Esophagus squamous epithelium (tissue), 5 donors: ENCODE results near the gene KRI1. TPM values are rescaled to one million over a fixed set of nuclear protein-coding genes. Genes with fewer than 3 reads are reported as not detected.
"Not testable (repeated sequence)": the region's sequence is repeated elsewhere in the genome, so short reads cannot be mapped to it uniquely, and the experiment has no call there.

Source experiments
- DNase-seq: peaks from one replicate; lab custom pipeline; 2025; lab: John Stamatoyannopoulos, UW
- H3K27ac ChIP-seq, 4 donors: fragments of 200-600 bp; sonication (generic); one replicate each; pipeline ENCODE4 v1.5.1; 2016 to 2019; ENCODE audit warnings: mild to moderate bottlenecking in 1 of 4
- H3K27me3 ChIP-seq, 4 donors: fragments of 200-600 bp; sonication (generic); 1 replicate in 3 of 4; 2 replicates in 1 of 4; pipeline versions ENCODE4 v1.5.1 to v1.6.0; 2017 to 2021; ENCODE audit warnings: antibody characterized with exemption in 1 of 4
- H3K36me3 ChIP-seq, 3 donors: fragments of 200-600 bp; sonication (generic); one replicate each; pipeline ENCODE4 v1.5.1; 2016 to 2019
- H3K4me1 ChIP-seq, 3 donors: fragments of 200-600 bp; sonication (generic); one replicate each; pipeline ENCODE4 v1.5.1; 2017 to 2019
- H3K4me3 ChIP-seq, 4 donors: fragments of 200-600 bp; sonication (generic); 1 replicate in 3 of 4; 2 replicates in 1 of 4; pipeline ENCODE4 v1.5.1; 2016 to 2019; ENCODE audit warnings: mild to moderate bottlenecking in 2 of 4, moderate library complexity in 1 of 4
- H3K9me3 ChIP-seq, 3 donors: fragments of 200-600 bp; sonication (generic); one replicate each; pipeline ENCODE4 v1.5.1; 2016 to 2019
- POLR2A ChIP-seq, 4 donors: fragments of 450-650 bp; IDR thresholded peaks; one replicate each; pipeline ENCODE4 v1.6.1; 2017; ENCODE audit warnings: antibody characterized with exemption in 4 of 4, mild to moderate bottlenecking in 4 of 4, moderate library complexity in 3 of 4
- WGBS, 2 donors: methylation state at CpG; one replicate each; pipeline ENCODE4 v1.1.5; 2018; 5-methylcytosine and 5-hydroxymethylcytosine counted together
- intact Hi-C: fragments of 100-400 bp; cut with DNase I; formaldehyde crosslinking; loops from one replicate; pipeline ENCODE4 v1.15.0; 2022
- total RNA-seq, 4 donors: library from RNA; depleted of rRNA; stranded (reverse); fragments of >200 nt; gene quantifications; one replicate each; pipeline ENCODE4 v1.1.0, GENCODE V29; 2016
- TF ChIP-seq, protein P1 (sequence below), 6 experiments: fragments of 450-650 bp in 4 of 6; fragments of 200-600 bp in 2 of 6; sonication (generic) in 2 of 6; IDR thresholded peaks; one replicate each; pipeline ENCODE4 v1.5.1; 2016 to 2019; ENCODE audit warnings: antibody characterized with exemption in 6 of 6, mild to moderate bottlenecking in 4 of 6, moderate library complexity in 4 of 6
- donor health status: DM: yes; HTN: yes; CAD: no.

The KRI1 gene
- total RNA-seq, 4 donors from 2014 or later = 18.2 to 30.3 (median 23.9) TPM

DNA sequence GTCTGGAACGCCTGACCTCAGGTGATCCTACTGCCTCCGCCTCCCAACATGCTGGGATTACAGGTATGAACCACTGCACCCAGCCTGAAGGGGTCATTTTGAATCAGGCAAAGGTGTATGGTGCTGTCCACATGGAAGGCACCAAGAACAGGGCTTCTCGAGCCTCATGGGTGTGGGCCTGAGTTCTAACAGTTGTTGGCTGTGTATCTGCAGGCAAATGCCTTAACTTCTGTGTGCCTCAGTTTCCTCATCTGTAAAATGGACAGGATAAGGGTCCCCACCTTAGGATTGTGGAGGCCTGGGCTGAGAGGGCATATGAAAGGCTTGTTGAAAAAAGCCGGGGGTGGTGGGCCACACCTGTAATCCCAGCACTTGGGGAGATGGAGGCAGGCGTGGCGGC is 12.1 kb upstream of the KRI1 start:
- no peak for DNase-seq
- 82 to 94% methylated on average over 3 to 4 of the region's 6 CpGs for WGBS, 2 donors
- TF ChIP-seq, protein P1, sequence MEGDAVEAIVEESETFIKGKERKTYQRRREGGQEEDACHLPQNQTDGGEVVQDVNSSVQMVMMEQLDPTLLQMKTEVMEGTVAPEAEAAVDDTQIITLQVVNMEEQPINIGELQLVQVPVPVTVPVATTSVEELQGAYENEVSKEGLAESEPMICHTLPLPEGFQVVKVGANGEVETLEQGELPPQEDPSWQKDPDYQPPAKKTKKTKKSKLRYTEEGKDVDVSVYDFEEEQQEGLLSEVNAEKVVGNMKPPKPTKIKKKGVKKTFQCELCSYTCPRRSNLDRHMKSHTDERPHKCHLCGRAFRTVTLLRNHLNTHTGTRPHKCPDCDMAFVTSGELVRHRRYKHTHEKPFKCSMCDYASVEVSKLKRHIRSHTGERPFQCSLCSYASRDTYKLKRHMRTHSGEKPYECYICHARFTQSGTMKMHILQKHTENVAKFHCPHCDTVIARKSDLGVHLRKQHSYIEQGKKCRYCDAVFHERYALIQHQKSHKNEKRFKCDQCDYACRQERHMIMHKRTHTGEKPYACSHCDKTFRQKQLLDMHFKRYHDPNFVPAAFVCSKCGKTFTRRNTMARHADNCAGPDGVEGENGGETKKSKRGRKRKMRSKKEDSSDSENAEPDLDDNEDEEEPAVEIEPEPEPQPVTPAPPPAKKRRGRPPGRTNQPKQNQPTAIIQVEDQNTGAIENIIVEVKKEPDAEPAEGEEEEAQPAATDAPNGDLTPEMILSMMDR (IDR thresholded peaks at IDR 0.05) = no peak
- TF ChIP-seq POLR2A (IDR thresholded peaks at IDR 0.05) = no peak
- no peak overlapping the region for H3K27ac ChIP-seq
- no peaks in the 10 kb centered on the region for H3K27me3 ChIP-seq
- peaks cover 0 to 9% (median 0%) of the 10 kb centered on the region in 3 donors for H3K4me1 ChIP-seq
- peaks cover 0 to 82% (median 5%) of the 10 kb centered on the region in 3 donors for H3K36me3 ChIP-seq
- intact Hi-C loops = loop anchor here (10.0 kb wide), 2 partner anchors 117 to 173 kb away; partner anchors contain the start of gene CDC37
- no peaks in the 10 kb centered on the region for H3K9me3 ChIP-seq
- no peak overlapping the region for H3K4me3 ChIP-seq

DNA sequence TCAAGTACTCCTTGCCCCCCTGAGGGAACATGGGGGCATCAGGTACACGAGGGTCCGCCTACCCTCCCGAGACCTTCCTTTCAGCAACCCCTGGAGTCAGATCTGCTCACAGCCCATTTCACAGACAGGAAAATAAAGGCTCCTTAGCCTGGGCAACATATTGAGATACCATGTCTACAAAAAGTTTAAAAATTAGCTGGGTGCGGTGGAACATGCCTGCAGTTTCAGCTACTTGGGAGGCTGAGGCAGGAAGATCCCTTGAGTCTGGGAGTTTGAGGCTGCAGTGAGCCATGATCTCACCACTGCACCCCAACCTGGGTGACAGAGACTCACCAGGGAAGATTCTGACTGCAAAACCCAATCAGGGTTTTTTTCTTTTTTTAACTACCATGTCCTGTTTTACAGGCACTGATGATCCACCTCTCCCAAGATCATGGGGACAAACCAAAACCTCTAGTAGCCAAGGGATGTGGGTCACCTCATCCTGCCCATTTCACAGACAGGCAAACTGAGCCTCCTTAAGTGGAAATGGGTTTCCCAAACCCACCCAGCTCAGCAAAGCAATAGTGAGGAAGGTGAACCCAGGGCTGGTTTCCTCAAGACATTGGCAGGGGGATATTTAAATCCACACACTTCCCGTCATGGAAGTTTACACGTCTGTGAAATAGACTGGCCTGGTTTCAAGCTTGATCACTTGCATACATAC is 9.4 kb upstream of the KRI1 start:
- TF ChIP-seq, protein P1 (IDR thresholded peaks at IDR 0.05) = no peak
- TF ChIP-seq POLR2A (IDR thresholded peaks at IDR 0.05) = no peak
- H3K4me1 ChIP-seq = peaks cover 0 to 8% (median 6%) of the 10 kb centered on the region in 3 donors
- 78 to 85% methylated on average over 6 of the region's 6 CpGs for WGBS, 2 donors
- H3K36me3 ChIP-seq = peaks cover 0 to 58% (median under 1%) of the 10 kb centered on the region in 3 donors
- DNase-seq = no peak
- no peak overlapping the region for H3K4me3 ChIP-seq
- no peak overlapping the region for H3K27ac ChIP-seq
- H3K27me3 ChIP-seq = no peaks in the 10 kb centered on the region
- intact Hi-C loops = loop anchor here (10.0 kb wide), 2 partner anchors 120 to 170 kb away; partner anchors contain the start of gene CDC37
- no peaks in the 10 kb centered on the region for H3K9me3 ChIP-seq

DNA sequence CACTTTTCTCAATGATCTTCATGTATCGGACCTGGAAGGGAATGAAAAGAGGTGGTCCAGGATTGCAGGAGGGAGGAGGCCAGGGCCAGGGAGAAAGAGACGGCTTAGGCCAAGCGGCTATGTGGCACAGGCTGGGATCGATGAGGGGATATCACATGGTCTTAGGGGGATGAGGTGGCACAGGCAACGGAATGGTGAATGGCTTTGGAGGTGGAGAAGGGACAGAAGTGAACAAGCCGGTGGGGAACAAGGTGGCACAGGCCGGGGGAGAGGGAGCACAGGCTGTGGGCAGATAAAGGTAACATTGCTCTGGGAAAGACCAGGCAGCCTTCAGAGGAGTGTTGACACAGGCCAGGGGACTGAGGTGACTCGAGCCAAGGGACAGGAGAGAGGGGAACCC is 8.7 kb upstream of the KRI1 start:
- 76 to 87% methylated on average over 7 of the region's 8 CpGs for WGBS, 2 donors
- Histone ChIP-seq H3K4me3 (no peak overlapping the region), H3K27ac (no peak overlapping the region), H3K27me3 (no peaks in the 10 kb centered on the region), H3K36me3 (peaks cover 0 to 51% (median 0%) of the 10 kb centered on the region in 3 donors), H3K4me1 (peaks cover 2 to 15% (median 9%) of the 10 kb centered on the region in 3 donors), H3K9me3 (no peaks in the 10 kb centered on the region)
- DNase-seq = no peak
- intact Hi-C loops = loop anchor here (10.0 kb wide), 2 partner anchors 120 to 170 kb away; partner anchors contain the start of gene CDC37
- no peak for TF ChIP-seq POLR2A (IDR thresholded peaks at IDR 0.05)
- TF ChIP-seq, protein P1 (IDR thresholded peaks at IDR 0.05) = no peak

DNA sequence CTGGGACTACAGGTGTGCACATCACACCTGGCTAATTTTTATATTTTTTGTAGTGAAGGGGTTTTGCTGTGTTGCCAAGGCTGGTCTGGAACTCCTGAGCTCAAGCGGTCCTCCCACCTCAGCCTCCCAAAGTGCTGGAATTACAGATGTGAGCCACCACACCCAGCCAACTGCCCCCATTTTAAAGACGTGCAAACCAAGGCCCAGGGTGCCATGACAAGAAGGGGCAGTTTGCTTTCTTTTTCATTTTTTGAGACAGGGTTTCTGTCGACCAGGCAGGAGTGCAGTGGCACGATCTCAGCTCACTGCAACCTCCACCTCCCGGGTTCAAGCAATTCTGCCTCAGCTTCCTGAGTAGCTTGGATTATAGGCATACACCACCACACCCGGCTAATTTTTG is 8.0 kb upstream of the KRI1 start:
- H3K4me3 ChIP-seq, H3K27me3 ChIP-seq, DNase-seq, H3K9me3 ChIP-seq, H3K27ac ChIP-seq: not testable (repeated sequence)
- Histone ChIP-seq H3K4me1 (peaks cover 5 to 20% (median 13%) of the 10 kb centered on the region in 3 donors), H3K36me3 (peaks cover 0 to 44% (median 0%) of the 10 kb centered on the region in 3 donors)
- intact Hi-C loops = loop anchor here (10.0 kb wide), 2 partner anchors 121 to 169 kb away; partner anchors contain the start of gene CDC37
- WGBS, 2 donors = 80 to 85% methylated on average over 5 to 6 of the region's 6 CpGs

DNA sequence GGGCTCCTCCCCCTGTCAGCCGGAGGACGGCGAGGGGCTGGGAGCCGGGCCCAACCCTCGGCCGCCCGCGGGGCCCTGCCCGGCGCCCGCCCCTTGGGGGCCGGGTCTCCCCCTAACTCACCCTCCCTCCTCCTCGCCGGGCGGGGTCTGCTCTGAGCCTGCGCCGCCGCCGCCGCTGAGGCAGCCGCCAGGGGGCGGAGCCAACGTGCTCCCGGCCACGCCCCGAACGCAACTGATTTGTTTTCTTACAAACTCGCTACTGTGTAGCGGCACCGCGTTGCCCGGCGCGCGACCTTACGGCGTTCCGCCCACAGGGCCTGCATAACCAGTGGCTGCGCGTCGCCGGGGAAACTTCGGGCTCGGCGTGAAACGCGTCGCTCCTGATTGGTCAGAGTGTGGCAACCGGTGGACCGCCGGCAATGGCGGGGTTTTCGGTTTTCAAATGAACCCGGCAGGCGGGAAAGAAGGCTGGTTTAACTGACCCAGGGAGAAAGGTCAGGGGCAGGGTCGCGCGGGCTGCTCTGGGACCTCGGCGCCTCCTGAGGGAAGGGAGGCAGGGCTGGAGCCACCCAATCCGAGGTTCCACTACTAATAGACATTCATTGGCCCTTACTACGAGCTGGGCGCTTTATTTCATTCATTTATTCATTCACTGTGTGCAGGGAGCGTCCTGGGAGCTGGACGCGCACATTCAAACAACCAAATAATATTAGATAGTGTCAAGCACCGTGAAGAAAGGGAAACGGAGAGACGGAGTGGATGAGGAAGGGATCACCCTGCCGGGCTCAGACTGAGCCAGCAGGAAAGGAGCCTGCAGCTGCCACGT is 3.2 kb upstream of the KRI1 start, which contains the start of gene CDKN2D:
Gene CDKN2D (minus strand): TSS at position 154 of the 826 bp plus-strand sequence. CDS start 326 bp downstream, outside the sequence.
- intact Hi-C loops = loop anchor here (5.0 kb wide), 1 partner anchor 67 kb away; the partner anchor contains the start of gene KEAP1
- peak; percentile 97 for DNase-seq
- no peaks in the 10 kb centered on the region for H3K27me3 ChIP-seq
- peak within 1 kb of the TSS; percentile 90 to 97 (median 96) for H3K27ac ChIP-seq
- peak within 1 kb of the TSS; percentile 67 to 97 (median 78) for H3K4me3 ChIP-seq
- H3K9me3 ChIP-seq = no peaks in the 10 kb centered on the region
- peak in 3 of 4 donors; percentile 72 to 90 (median 88) for TF ChIP-seq POLR2A (IDR thresholded peaks at IDR 0.05)
- TF ChIP-seq, protein P1 (IDR thresholded peaks at IDR 0.05) = peak; percentile 42 to 92 (median 84)
- H3K36me3 ChIP-seq = peaks cover 0 to 5% (median 0%) of the 10 kb centered on the region in 3 donors
- 0 to 1% methylated on average over 4 to 30 of the region's 71 CpGs for WGBS, 2 donors
- peaks cover 33 to 60% (median 40%) of the 10 kb centered on the region in 3 donors for H3K4me1 ChIP-seq
